ENCODE measurements around the gene SPNS2. TPM values are rescaled to one million over a fixed set of nuclear protein-coding genes. Genes with fewer than 3 reads are reported as not detected.

The SPNS2 gene
- total RNA-seq, 2 experiments from 2014 or later: 4.0 to 4.2 TPM

- H3K27me3 Mint-ChIP-seq (ENCODE audit: low read depth): no peaks in the 10 kb centered on the region
- ChIA-PET CTCF (interaction anchor here (1.3 kb wide), 1 partner anchor 124 kb away, joined by 6 read pairs; no protein-coding TSS in a partner anchor), POLR2A (no interaction called here)
- H3K27ac Mint-ChIP-seq: no peak overlapping the region
- H3K4me1 Mint-ChIP-seq (ENCODE audit: low read depth): no peaks in the 10 kb centered on the region
- no peak for ATAC-seq
- peaks cover 29% of the 10 kb centered on the region for H3K36me3 Mint-ChIP-seq (ENCODE audit: low read depth)
- DNase-seq: no peak
- no peak overlapping the region for H3K4me3 Mint-ChIP-seq
- H3K9me3 Mint-ChIP-seq (ENCODE audit: insufficient read depth): no peaks in the 10 kb centered on the region
Measured at GRCh38 chr17:4544135-4544950, 45.7 kb downstream of the SPNS2 start.

- Mint-ChIP-seq H3K36me3 (ENCODE audit: low read depth) (peaks cover 29% of the 10 kb centered on the region), H3K9me3 (ENCODE audit: insufficient read depth) (no peaks in the 10 kb centered on the region), H3K27me3 (ENCODE audit: low read depth) (no peaks in the 10 kb centered on the region), H3K4me3 (no peak overlapping the region), H3K27ac (no peak overlapping the region), H3K4me1 (ENCODE audit: low read depth) (no peaks in the 10 kb centered on the region)
- ChIA-PET POLR2A (interaction anchor here (0.6 kb wide), 1 partner anchor 64 kb away, joined by 3 read pairs; no protein-coding TSS in a partner anchor), CTCF (interaction anchor here (1.3 kb wide), 1 partner anchor 124 kb away, joined by 6 read pairs; no protein-coding TSS in a partner anchor)
- ATAC-seq: no peak
- DNase-seq: no peak
Measured at GRCh38 chr17:4544951-4545216, 46.2 kb downstream of the SPNS2 start.

- CTCF ChIA-PET: interaction anchor here (1.3 kb wide), 1 partner anchor 125 kb away, joined by 6 read pairs; no protein-coding TSS in a partner anchor
Measured at GRCh38 chr17:4545217-4545951, 46.7 kb downstream of the SPNS2 start.

GRCh38 chr17:4547118-4547906 is 48.6 kb downstream of the SPNS2 start:
- DNase-seq: no peak

More at GRCh38 chr17:4545217-4545951, 46.7 kb downstream of the SPNS2 start:
- no peaks in the 10 kb centered on the region for H3K4me1 Mint-ChIP-seq (ENCODE audit: low read depth)
- no peak overlapping the region for H3K27ac Mint-ChIP-seq
- no peak for DNase-seq
- ATAC-seq: no peak
- POLR2A ChIA-PET: interaction anchor here (0.6 kb wide), 1 partner anchor 64 kb away, joined by 3 read pairs; no protein-coding TSS in a partner anchor
- H3K36me3 Mint-ChIP-seq (ENCODE audit: low read depth): peaks cover 34% of the 10 kb centered on the region
- no peaks in the 10 kb centered on the region for H3K9me3 Mint-ChIP-seq (ENCODE audit: insufficient read depth)
- H3K27me3 Mint-ChIP-seq (ENCODE audit: low read depth): no peaks in the 10 kb centered on the region
- H3K4me3 Mint-ChIP-seq: no peak overlapping the region

GRCh38 chr17:4548061-4548461 is 49.4 kb downstream of the SPNS2 start:
- Mint-ChIP-seq H3K27ac (no peak overlapping the region), H3K9me3 (ENCODE audit: insufficient read depth) (no peaks in the 10 kb centered on the region), H3K36me3 (ENCODE audit: low read depth) (peaks cover 43% of the 10 kb centered on the region), H3K4me3 (no peak overlapping the region), H3K4me1 (ENCODE audit: low read depth) (no peaks in the 10 kb centered on the region), H3K27me3 (ENCODE audit: low read depth) (no peaks in the 10 kb centered on the region)
- no peak for ATAC-seq
- no peak for DNase-seq
- CTCF ChIA-PET: no interaction called here
- POLR2A ChIA-PET: no interaction called here

More at GRCh38 chr17:4547118-4547906, 48.6 kb downstream of the SPNS2 start:
- Mint-ChIP-seq H3K4me1 (ENCODE audit: low read depth) (no peaks in the 10 kb centered on the region), H3K27ac (no peak overlapping the region), H3K27me3 (ENCODE audit: low read depth) (no peaks in the 10 kb centered on the region), H3K4me3 (no peak overlapping the region), H3K9me3 (ENCODE audit: insufficient read depth) (no peaks in the 10 kb centered on the region), H3K36me3 (ENCODE audit: low read depth) (peaks cover 43% of the 10 kb centered on the region)
- ChIA-PET CTCF (no interaction called here), POLR2A (interaction anchor here (0.7 kb wide), 1 partner anchor 62 kb away, joined by 3 read pairs; no protein-coding TSS in a partner anchor)
- ATAC-seq: no peak

GRCh38 chr17:4548721-4549531 is 50.2 kb downstream of the SPNS2 start:
- H3K4me1 Mint-ChIP-seq (ENCODE audit: low read depth): peaks cover 5% of the 10 kb centered on the region
- H3K27me3 Mint-ChIP-seq (ENCODE audit: low read depth): no peaks in the 10 kb centered on the region
- ChIA-PET POLR2A (no interaction called here), CTCF (interaction anchor here (3.6 kb wide), 1 partner anchor 18 kb away, joined by 13 read pairs; no protein-coding TSS in a partner anchor)
- H3K27ac Mint-ChIP-seq: no peak overlapping the region
- H3K9me3 Mint-ChIP-seq (ENCODE audit: insufficient read depth): no peaks in the 10 kb centered on the region
- DNase-seq: no peak
- no peak overlapping the region for H3K4me3 Mint-ChIP-seq
- peaks cover 45% of the 10 kb centered on the region for H3K36me3 Mint-ChIP-seq (ENCODE audit: low read depth)
- ATAC-seq: no peak

- H3K9me3 Mint-ChIP-seq (ENCODE audit: insufficient read depth): no peaks in the 10 kb centered on the region
- H3K4me3 Mint-ChIP-seq: no peak overlapping the region
- POLR2A ChIA-PET: no interaction called here
- peaks cover 42% of the 10 kb centered on the region for H3K36me3 Mint-ChIP-seq (ENCODE audit: low read depth)
- H3K4me1 Mint-ChIP-seq (ENCODE audit: low read depth): peaks cover 13% of the 10 kb centered on the region
- no peak for DNase-seq
- CTCF ChIA-PET: interaction anchor here (1.6 to 3.6 kb wide), 2 partner anchors 13 to 17 kb away, joined by 4 to 13 read pairs; no protein-coding TSS in a partner anchor
- no peak overlapping the region for H3K27ac Mint-ChIP-seq
- ATAC-seq: no peak
- no peaks in the 10 kb centered on the region for H3K27me3 Mint-ChIP-seq (ENCODE audit: low read depth)
Measured at GRCh38 chr17:4549781-4550533, 51.3 kb downstream of the SPNS2 start.

- Mint-ChIP-seq H3K4me3 (no peak overlapping the region), H3K27me3 (ENCODE audit: low read depth) (no peaks in the 10 kb centered on the region), H3K36me3 (ENCODE audit: low read depth) (peaks cover 42% of the 10 kb centered on the region), H3K4me1 (ENCODE audit: low read depth) (peaks cover 16% of the 10 kb centered on the region), H3K27ac (no peak overlapping the region), H3K9me3 (ENCODE audit: insufficient read depth) (no peaks in the 10 kb centered on the region)
- ChIA-PET CTCF (interaction anchor here (1.6 to 3.6 kb wide), 2 partner anchors 12 to 16 kb away, joined by 4 to 13 read pairs; no protein-coding TSS in a partner anchor), POLR2A (no interaction called here)
- no peak for ATAC-seq
- DNase-seq: no peak
Measured at GRCh38 chr17:4550534-4551039, 51.9 kb downstream of the SPNS2 start.

- Mint-ChIP-seq H3K4me1 (ENCODE audit: low read depth) (peaks cover 22% of the 10 kb centered on the region), H3K4me3 (no peak overlapping the region), H3K27ac (no peak overlapping the region), H3K9me3 (ENCODE audit: insufficient read depth) (no peaks in the 10 kb centered on the region), H3K27me3 (ENCODE audit: low read depth) (no peaks in the 10 kb centered on the region), H3K36me3 (ENCODE audit: low read depth) (peaks cover 42% of the 10 kb centered on the region)
- no peak for ATAC-seq
- POLR2A ChIA-PET: no interaction called here
- CTCF ChIA-PET: interaction anchor here (0.9 to 3.6 kb wide), 3 partner anchors 12 to 76 kb away, joined by 3 to 13 read pairs (median 4); no protein-coding TSS in a partner anchor
- DNase-seq: no peak
Measured at GRCh38 chr17:4551141-4551540, 52.5 kb downstream of the SPNS2 start.

GRCh38 chr17:4551796-4552525 is 53.3 kb downstream of the SPNS2 start:
- Mint-ChIP-seq H3K4me3 (no peak overlapping the region), H3K4me1 (ENCODE audit: low read depth) (peaks cover 29% of the 10 kb centered on the region), H3K27me3 (ENCODE audit: low read depth) (no peaks in the 10 kb centered on the region), H3K36me3 (ENCODE audit: low read depth) (peaks cover 39% of the 10 kb centered on the region), H3K27ac (no peak overlapping the region), H3K9me3 (ENCODE audit: insufficient read depth) (no peaks in the 10 kb centered on the region)
- no peak for ATAC-seq
- DNase-seq: no peak
- CTCF ChIA-PET: interaction anchor here (0.9 to 3.6 kb wide), 3 partner anchors 15 to 131 kb away, joined by 3 to 13 read pairs (median 3); no protein-coding TSS in a partner anchor
- POLR2A ChIA-PET: no interaction called here
